HG03354 (cell line): Measurements from ENCODE around the gene STRADB.
"Not testable (repeated sequence)": the region's sequence is repeated elsewhere in the genome, so short reads cannot be mapped to it uniquely, and the experiment has no call there.

Experiments used
- ATAC-seq: cut with Tn5 transposase; IDR thresholded peaks from one replicate; pipeline ENCODE4 v1.9.1; 2021; ENCODE audit warnings: mild to moderate bottlenecking; ENCODE audit not compliant: unreplicated experiment, poor library complexity, severe bottlenecking

The STRADB gene

GRCh38 chr2:201451292-201452057, at the start of gene STRADB, which contains the start of gene TRAK2:
Gene STRADB, plus strand, starts transcription at chr2:201451740. Its CDS starts 3,101 bp downstream, at chr2:201454841.
Gene TRAK2, minus strand, starts transcription at chr2:201451458. Its CDS starts 30,951 bp downstream, at chr2:201420507.
- peak; percentile 95 for ATAC-seq

DNA sequence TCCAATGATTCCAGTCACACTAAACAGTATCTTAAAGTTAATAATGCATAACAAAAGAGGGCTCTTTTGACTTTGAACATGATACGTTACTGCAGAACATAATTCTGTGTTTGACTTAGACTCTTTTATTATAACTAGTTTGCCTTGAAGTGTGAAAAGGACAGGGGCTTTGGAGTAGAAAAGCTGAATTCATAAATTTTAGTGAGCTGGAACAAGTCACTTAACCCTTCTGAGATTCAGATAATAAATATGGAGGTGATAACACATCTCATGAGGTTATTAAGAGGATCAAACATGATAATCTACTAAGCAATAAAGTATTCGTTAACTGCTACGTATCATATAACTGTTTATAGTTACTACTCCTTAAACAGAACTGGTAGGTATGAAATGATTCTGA, 49.7 kb upstream of the STRADB start:
- ATAC-seq = no peak

DNA sequence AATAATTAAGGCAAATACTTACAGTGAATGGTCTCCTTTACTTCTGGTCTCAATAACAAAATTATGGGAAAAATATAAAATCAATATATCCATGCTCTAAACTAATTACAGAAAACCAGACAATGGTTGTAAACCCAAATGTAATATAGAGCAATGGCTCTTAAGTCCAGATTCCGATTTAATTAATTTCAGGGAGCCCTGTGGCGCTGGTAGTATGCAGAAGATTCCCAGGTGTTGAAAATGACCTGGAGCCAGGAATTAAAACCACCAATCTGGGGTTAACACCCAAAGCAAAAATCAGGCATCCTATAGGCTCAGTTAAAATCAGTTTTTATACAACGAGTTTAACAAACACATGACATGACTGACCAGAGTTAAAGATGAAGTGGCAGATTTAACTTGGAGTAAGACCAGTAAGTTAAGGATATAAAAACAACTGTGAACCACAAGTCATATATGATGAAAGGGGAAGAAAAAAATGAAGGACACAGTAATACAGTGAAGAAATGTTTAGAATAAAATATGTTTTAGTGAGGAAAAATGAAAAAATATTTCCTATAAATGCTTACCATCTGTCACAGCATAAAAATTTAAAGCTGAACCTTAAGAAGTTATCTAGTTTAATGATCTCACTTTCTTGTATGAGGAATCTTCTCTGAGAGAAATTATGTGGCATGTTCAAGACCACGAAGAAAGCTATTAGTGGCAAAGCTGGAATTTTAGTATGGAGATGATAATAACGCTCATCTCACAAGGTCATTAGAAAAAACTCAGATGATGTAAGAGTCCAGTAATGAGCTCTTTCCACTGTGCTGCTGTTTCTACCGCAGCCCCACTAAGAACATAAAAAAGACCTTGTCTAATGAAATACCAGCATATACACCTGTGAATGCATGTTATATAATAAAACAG, 48.6 kb upstream of the STRADB start:
- ATAC-seq = no peak

- no peak for ATAC-seq
Measured at GRCh38 chr2:201403880-201404279, 47.7 kb upstream of the STRADB start.

- no peak for ATAC-seq
Measured at GRCh38 chr2:201404699-201405280, 46.8 kb upstream of the STRADB start.

GRCh38 chr2:201406077-201406662, 45.4 kb upstream of the STRADB start:
- no peak for ATAC-seq

DNA sequence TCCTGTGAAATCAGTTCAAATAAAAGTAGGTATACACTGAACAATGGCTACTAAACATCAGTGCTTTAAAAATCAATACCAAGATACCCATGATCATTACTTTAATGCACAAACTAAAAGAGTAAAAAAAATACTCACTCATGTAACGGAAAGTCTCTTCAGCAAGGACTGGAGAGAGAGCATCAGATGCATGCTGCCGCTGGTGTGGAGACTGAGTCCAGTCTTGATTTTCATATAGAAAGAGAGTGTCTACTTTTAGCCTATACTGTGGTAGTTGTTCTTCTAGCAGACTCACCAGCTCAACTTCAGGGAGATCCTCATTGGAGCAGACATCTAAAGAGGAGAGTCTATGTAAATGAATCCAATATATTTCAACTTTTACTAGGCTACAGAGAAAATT, 44.3 kb upstream of the STRADB start:
- no peak for ATAC-seq

GRCh38 chr2:201408931-201409330, 42.6 kb upstream of the STRADB start:
- ATAC-seq = no peak

GRCh38 chr2:201411421-201411820, 40.1 kb upstream of the STRADB start:
- ATAC-seq = no peak

GRCh38 chr2:201413143-201413542, 38.4 kb upstream of the STRADB start:
- ATAC-seq = no peak

DNA sequence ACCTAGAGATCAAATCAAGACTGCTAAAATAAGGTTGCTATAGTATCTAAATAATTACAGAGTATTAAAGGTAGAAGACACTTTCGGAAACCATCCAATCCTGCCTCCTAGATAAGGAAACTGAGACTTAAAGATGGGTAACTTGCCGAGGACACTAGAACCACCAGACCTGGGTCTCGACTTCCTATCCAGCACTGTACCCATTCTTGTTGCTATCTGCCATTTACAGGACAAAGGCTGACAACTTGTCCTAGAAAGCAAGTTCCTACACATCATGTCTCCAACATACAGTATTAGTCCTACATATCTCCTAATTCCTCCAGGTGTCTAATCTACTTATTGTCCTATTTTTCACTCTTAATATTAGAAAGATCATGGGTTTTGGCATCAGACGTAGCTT, 38.0 kb upstream of the STRADB start:
- ATAC-seq = no peak

DNA sequence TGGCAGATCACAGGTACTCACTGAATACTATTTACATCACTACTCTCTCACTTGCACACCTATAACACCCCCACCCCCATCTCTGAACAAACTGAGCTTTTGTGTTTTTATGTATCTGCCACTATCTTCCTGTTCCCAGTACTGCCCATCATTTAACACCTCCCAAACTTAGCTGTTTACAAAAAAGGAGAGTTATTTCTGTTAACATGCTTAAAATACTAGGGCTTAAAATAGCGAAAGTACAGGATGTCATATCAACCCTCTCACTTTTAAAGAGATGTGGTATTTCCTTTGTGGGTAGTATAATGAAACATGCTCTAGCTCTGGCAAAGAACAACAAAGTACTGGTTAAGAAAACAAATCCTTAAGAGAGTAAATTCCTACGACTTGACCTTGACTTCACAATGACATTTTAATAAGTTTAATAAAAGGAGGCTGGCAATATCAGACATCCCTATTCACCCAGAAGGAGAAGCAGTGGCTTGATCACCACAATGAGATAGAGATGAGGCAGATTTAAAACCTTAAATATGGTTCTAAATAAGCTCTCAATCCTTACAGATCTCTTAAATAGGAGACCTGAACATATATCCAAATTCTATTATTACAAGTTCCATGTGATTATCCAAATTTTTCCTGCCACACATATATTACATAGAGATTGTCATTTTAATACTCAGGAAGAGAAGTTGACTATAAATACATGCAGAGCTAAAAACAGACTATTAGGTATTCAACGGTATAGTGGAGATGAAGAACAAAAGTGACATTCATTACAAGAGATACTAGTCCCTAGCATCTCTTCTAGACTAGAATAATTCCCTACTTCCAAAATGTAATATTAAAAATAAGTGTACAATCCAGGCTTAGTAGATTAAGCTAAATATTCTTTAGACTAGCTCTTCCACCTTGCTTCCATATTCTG, 37.2 kb upstream of the STRADB start:
- ATAC-seq = peak; percentile 60

GRCh38 chr2:201415149-201415548, 36.4 kb upstream of the STRADB start:
- no peak for ATAC-seq

DNA sequence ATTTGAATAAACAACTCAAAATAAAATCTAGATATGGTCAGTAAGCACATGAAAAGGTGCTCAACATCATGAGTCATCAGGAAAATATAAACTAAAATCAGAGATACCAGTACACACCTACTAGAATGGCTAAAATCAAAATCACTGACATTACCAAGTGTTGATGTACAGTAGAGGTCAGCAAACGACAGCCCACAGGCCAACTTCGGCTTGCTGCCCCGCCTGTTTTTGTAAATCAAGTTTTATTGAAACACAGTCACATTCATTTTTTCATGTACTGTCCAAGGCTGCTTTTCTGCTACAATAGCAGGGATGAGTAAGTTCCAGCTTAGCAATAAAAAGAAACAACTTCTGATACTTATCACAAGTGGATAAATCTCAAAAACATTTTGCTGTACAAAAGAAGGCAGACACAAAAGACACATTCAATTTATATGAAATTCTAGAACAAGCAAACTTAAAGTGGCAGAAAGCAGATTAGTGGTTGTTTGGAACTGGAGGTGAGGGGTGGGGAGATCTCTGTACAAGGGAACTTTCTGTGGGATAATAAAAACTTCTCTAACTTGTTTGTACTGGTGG, 32.4 kb upstream of the STRADB start:
- no peak for ATAC-seq

DNA sequence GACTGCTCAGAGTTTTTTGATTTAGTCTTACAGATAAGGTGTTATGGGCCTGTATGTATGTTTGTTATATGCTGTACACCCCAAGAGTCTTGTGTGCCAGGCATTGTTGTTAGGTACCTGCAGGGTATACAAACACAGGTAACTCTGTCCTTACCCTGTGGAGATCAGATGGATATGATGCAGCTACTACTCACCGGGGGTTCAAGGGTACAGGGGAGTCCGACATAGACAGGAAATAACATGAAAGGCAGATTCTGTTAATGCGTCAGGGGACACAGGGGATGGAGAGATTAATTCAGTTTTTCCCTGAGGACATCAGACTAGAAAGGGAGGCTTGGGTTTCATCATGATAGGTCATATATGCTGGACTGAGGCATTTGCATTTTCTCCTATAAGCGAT, 31.6 kb upstream of the STRADB start:
- no peak for ATAC-seq

DNA sequence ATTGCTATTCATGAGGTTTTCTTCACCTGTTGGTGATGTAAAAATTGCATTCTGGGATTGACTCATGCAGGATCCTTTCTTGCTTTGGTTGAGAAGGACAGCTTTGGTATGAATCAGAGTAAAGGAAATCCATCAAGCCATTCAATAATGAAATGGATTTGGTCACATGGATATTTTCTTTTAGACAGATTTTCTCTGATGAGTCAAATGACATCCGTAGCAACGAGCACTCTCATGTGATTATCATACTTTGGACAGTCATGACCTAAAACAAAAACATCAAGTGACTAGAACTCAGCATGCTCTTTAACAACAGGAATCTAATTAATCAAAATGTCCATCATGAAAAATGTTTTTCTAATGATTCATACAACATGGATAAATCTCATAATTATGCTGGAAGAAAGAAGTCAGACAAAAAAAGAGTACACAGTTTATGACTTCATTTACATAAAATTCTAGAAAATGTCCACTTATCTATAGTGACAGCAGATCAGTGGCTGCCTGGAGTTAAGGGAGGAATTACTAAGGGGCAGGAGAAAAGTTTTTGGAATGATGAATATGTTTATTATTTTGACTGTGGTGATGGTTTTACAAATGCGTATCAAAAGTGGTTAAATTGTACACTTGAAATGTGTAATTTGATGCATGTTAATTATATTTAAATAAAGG, 31.0 kb upstream of the STRADB start:
- no peak for ATAC-seq

DNA sequence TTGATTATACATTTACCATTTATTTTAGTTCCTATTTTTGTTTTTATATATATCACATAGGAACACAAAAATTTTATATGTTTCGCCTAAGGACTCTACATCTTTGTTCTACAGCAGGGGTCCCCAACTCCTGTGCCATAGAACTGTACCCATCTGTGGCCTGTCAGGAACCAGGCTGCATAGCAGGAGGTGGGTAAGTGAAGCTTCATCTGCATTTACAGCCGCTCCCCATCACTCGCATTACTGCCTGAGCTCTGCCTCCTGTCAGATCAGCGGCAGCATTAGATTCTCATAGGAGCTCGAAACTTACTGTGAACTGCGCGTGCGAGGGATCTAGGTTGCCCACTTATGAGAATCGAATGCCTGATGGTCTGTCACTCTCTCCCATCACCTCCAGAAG, 25.6 kb upstream of the STRADB start:
- ATAC-seq = no peak

DNA sequence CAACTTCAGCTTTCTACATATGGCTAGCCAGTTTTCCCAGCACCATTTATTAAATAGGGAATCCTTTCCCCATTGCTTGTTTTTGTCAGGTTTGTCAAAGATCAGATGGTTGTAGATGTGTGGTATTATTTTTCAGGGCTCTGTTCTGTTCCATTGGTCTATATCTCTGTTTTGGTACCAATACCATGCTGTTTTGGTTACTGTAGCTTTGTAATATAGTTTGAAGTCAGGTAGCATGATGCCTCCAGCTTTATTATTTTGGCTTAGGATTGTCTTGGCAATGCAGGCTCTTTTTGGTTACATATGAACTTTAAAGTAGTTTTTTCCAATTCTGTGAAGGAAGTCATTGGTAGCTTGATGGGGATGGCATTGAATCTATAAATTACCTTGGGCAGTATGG, 23.2 kb upstream of the STRADB start:
- not testable (repeated sequence) for ATAC-seq
